Measurements from ENCODE around the gene HARS1. TPM values are rescaled to one million over a fixed set of nuclear protein-coding genes. Genes with fewer than 3 reads are reported as not detected.

Gene HARS1
- total and polyA plus RNA-seq, 10 donors, result 38.4 to 53.9 (median 46.1) TPM

GRCh38 chr5:140674629-140675028 is 16.5 kb downstream of the HARS1 start:
- no peak for TF ChIP-seq POLR2AphosphoS5 (IDR thresholded peaks at IDR 0.05)
- TF ChIP-seq CTCF (IDR thresholded peaks at IDR 0.05 in 8 of 11, conservative IDR thresholded peaks at IDR 0.05 in 3 of 11), result no peak
- TF ChIP-seq POLR2A (IDR thresholded peaks at IDR 0.05), result no peak
- no peak overlapping the region for H3K27ac ChIP-seq
- H3K36me3 ChIP-seq, result peaks cover 0 to 100% (median 92%) of the 10 kb centered on the region in 6 donors
- H3K4me3 ChIP-seq, result no peak overlapping the region
- intact Hi-C loops (cut with DNase I; ENCODE audit: low total_unique reads), result no loop called here
- no peaks in the 10 kb centered on the region for H3K27me3 ChIP-seq (replicated peaks in 1 of 7)
- no peaks in the 10 kb centered on the region for H3K4me1 ChIP-seq
- no peaks in the 10 kb centered on the region for H3K9me3 ChIP-seq
- no peak for DNase-seq
- 92 to 98% (median 95%) methylated on average over 4 of the region's 4 CpGs for WGBS, 5 donors

- intact Hi-C loops (cut with DNase I; ENCODE audit: low total_unique reads), result no loop called here
- Histone ChIP-seq H3K27ac (no peak overlapping the region), H3K4me3 (no peak overlapping the region), H3K9me3 (no peaks in the 10 kb centered on the region), H3K27me3 (replicated peaks in 1 of 7) (no peaks in the 10 kb centered on the region), H3K4me1 (no peaks in the 10 kb centered on the region), H3K36me3 (peaks cover 0 to 100% (median 92%) of the 10 kb centered on the region in 6 donors)
- WGBS, 5 donors, result 68 to 91% (median 80%) methylated on average over 2 of the region's 2 CpGs
- no peak for TF ChIP-seq POLR2AphosphoS5 (IDR thresholded peaks at IDR 0.05)
- no peak for TF ChIP-seq CTCF (IDR thresholded peaks at IDR 0.05 in 8 of 11, conservative IDR thresholded peaks at IDR 0.05 in 3 of 11)
- TF ChIP-seq POLR2A (IDR thresholded peaks at IDR 0.05), result no peak
- no peak for DNase-seq
Observed at GRCh38 chr5:140674211-140674610, 17.0 kb downstream of the HARS1 start.

- DNase-seq, result no peak
- no peaks in the 10 kb centered on the region for H3K9me3 ChIP-seq
- no peak within 1 kb of the TSS for H3K27ac ChIP-seq
- no peaks in the 10 kb centered on the region for H3K4me1 ChIP-seq
- H3K4me3 ChIP-seq, result peak within 1 kb of the TSS in 2 of 8 donors; percentile 29 to 41
- WGBS, 5 donors, result 92 to 97% (median 93%) methylated on average over 39 to 45 of the region's 45 CpGs
- TF ChIP-seq CTCF (IDR thresholded peaks at IDR 0.05 in 8 of 11, conservative IDR thresholded peaks at IDR 0.05 in 3 of 11), result no peak
- TF ChIP-seq POLR2A (IDR thresholded peaks at IDR 0.05), result no peak
- peak in 2 of 3 donors; percentile 6 to 72 for TF ChIP-seq POLR2AphosphoS5 (IDR thresholded peaks at IDR 0.05)
- intact Hi-C loops (cut with DNase I; ENCODE audit: low total_unique reads), result no loop called here
- no peaks in the 10 kb centered on the region for H3K27me3 ChIP-seq (replicated peaks in 1 of 7)
- H3K36me3 ChIP-seq, result peaks cover 0 to 100% (median 94%) of the 10 kb centered on the region in 6 donors
Observed at GRCh38 chr5:140673187-140673976, 17.8 kb downstream of the HARS1 start, which contains the start of gene DND1. TSS of gene DND1 (minus strand) at chr5:140673576. CDS start at chr5:140673542, 34 bp downstream.

- peak; percentile 87 for DNase-seq
- Histone ChIP-seq H3K4me3 (peak overlapping the region in 2 of 8 donors; percentile 29 to 41), H3K4me1 (peaks cover 0 to 5% (median 0%) of the 10 kb centered on the region in 6 donors), H3K27me3 (replicated peaks in 1 of 7) (no peaks in the 10 kb centered on the region), H3K36me3 (peaks cover 0 to 100% (median 93%) of the 10 kb centered on the region in 6 donors), H3K9me3 (no peaks in the 10 kb centered on the region), H3K27ac (no peak overlapping the region)
- TF ChIP-seq POLR2AphosphoS5 (IDR thresholded peaks at IDR 0.05) (peak; percentile 11 to 72 (median 40)), CTCF (IDR thresholded peaks at IDR 0.05 in 8 of 11, conservative IDR thresholded peaks at IDR 0.05 in 3 of 11) (no peak)
- intact Hi-C loops (cut with DNase I; ENCODE audit: low total_unique reads), result no loop called here
- 75 to 91% (median 84%) methylated on average over 50 to 70 of the region's 70 CpGs for WGBS, 5 donors
Observed at GRCh38 chr5:140672455-140673186, 18.5 kb downstream of the HARS1 start.

Data from spleen (tissue), 11 donors.